MG63 (cell line): ENCODE measurements around the gene LCN15. TPM values are rescaled to one million over a fixed set of nuclear protein-coding genes. Genes with fewer than 3 reads are reported as not detected.
A peak's percentile ranks its signal among the peaks of the same experiment; 100 is the strongest.

Experiments
- DNase-seq: peaks from one replicate; pipeline ENCODE4 v3.0.0-alpha.2; 2020
- H3K27me3 ChIP-seq: fragments of 250-450 bp; sonication (Bioruptor Pico); 2 replicates; pipeline ENCODE4 v1.5.1; 2020; ENCODE audit warnings: mild to moderate bottlenecking, moderate library complexity
- H3K36me3 ChIP-seq: fragments of 250-450 bp; sonication (Bioruptor Pico); 2 replicates; pipeline ENCODE4 v1.5.1; 2020; ENCODE audit warnings: mild to moderate bottlenecking, moderate library complexity
- H3K4me3 ChIP-seq: fragments of 250-450 bp; sonication (Bioruptor Pico); 2 replicates; pipeline ENCODE4 v1.5.1; 2020; ENCODE audit warnings: mild to moderate bottlenecking, moderate library complexity
- H3K9me3 ChIP-seq: fragments of 250-450 bp; sonication (Bioruptor Pico); 2 replicates; pipeline ENCODE4 v1.5.1; 2020; ENCODE audit warnings: mild to moderate bottlenecking, moderate library complexity
- total RNA-seq: library from RNA; depleted of rRNA; stranded (reverse); fragments of >200 nt; shearing (Covaris generic); gene quantifications from 2 replicates; pipeline ENCODE4 v1.2.3, GENCODE V29; 2014; ENCODE audit warnings: low replicate concordance

Gene LCN15
- total RNA-seq, 1 experiment from 2014 or later, result not detected

DNA sequence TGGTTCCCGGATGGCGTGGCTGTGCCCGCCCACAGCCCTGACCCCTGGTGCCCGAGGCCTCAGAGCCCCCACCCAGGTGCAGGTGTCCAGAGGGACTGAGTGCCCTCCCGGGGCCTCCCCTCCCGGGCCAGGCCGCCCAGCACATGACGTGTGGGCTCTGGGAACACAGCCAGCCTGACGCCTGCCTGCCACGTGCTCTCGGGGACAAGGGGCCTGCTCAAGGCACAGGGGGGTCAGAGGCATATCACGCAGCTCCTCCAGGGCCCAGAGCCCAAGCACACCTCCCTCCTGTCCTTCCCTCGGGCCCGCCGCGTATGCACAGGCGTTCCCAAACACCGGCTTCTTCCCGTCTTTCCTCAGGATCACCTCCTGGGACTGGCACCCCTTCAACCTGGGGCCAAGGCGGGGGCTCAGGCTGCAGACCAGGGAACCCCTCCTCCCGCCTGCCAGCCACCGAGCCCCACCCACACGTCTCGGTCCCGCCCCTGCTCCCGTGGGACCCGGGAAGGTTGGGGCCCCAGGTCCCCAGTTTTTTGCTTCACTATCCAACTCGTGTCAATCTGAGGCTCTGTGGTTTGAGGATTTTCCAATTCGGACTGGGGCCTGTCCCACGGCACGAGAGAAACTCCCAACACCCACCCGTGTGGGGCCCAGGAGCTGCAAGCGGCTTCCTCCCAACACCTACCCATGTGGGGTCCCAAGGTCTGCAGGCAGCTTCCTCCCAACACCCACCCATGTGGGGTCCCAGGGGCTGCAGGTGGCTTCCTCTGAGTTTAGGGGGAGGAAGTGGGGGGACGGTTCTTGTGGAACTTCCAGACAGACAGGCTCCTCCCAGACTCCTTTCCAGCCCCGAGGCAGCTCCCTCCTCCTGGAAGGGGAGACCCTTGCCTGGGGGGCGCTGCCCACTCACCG, 23.1 kb downstream of the LCN15 start:
- H3K4me3 ChIP-seq, result no peak overlapping the region
- no peaks in the 10 kb centered on the region for H3K27me3 ChIP-seq
- no peak for DNase-seq
- H3K36me3 ChIP-seq, result no peaks in the 10 kb centered on the region
- H3K9me3 ChIP-seq, result no peaks in the 10 kb centered on the region

DNA sequence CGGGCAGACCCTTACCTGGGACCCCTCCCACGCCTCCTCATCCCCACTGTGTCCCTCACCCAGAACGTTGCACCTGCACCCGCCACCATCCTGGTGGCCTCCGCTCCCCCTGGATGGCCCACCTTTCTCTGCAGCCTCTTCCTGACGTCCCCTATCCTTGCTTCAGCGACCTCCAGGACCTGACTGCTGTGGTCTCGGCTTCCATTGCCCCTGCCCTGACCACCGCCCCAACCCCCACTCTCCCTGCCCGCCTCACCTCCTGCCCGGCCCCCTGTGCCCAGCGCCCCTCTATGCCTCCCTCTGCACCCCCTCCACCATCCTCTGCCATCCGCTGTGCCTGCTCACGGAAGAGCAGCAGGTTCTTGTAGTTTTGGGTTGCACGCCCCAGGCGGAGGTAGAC, 23.8 kb downstream of the LCN15 start:
- H3K9me3 ChIP-seq, result no peaks in the 10 kb centered on the region
- H3K4me3 ChIP-seq, result no peak overlapping the region
- H3K36me3 ChIP-seq, result no peaks in the 10 kb centered on the region
- H3K27me3 ChIP-seq, result no peaks in the 10 kb centered on the region
- no peak for DNase-seq

DNA sequence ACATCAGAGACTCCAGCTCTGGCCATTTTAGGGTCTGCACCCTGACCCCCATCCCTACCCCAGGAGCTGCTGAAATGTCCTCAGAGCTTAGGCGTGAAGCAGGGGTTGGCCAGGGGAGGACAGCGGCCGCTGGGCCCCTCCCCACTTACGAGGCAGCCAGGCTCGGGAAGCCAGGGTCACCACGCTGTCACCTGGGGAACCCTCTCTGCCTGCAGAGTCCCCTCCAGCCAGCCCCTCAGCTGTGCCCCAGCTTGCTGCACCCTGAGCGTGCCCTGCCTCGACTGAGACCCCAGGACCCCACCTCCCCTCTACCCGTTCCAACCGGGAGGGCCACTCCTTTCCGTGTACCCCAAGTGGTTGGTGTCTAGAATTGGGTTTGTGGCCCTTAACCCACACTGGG, 24.2 kb downstream of the LCN15 start:
- DNase-seq, result no peak

GRCh38 chr9:136739509-136739908, 24.8 kb downstream of the LCN15 start:
- DNase-seq, result no peak
- no peaks in the 10 kb centered on the region for H3K36me3 ChIP-seq
- H3K27me3 ChIP-seq, result no peaks in the 10 kb centered on the region
- H3K4me3 ChIP-seq, result no peak overlapping the region
- no peaks in the 10 kb centered on the region for H3K9me3 ChIP-seq

More for the DNA sequence above, 24.2 kb downstream of the LCN15 start:
- Histone ChIP-seq H3K4me3 (no peak overlapping the region), H3K9me3 (no peaks in the 10 kb centered on the region), H3K27me3 (no peaks in the 10 kb centered on the region), H3K36me3 (no peaks in the 10 kb centered on the region)

DNA sequence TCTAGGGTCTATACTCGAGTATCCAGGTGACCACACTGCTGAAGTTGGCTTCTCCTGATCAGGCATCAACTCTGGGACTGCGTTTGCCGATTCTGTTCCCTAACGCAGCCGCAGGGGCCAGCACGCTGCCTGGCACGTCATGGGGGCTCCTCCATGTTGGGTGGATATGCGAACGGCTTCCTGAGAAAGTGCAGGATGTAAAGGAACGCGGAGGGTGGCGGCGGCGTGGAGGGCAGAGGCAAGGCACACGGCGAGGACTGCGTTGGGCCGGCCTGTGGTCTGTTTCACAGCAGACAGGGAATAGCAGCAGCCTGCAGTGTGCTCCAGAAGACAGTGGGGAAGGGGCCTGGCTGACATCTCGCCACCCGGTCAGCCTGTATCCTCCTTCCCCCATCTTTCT, 25.4 kb downstream of the LCN15 start:
- Histone ChIP-seq H3K9me3 (no peaks in the 10 kb centered on the region), H3K36me3 (no peaks in the 10 kb centered on the region), H3K27me3 (no peaks in the 10 kb centered on the region), H3K4me3 (no peak overlapping the region)
- DNase-seq, result no peak

GRCh38 chr9:136735812-136736480, 28.4 kb downstream of the LCN15 start:
- no peaks in the 10 kb centered on the region for H3K9me3 ChIP-seq
- DNase-seq, result no peak
- H3K27me3 ChIP-seq, result no peaks in the 10 kb centered on the region
- no peaks in the 10 kb centered on the region for H3K36me3 ChIP-seq
- no peak overlapping the region for H3K4me3 ChIP-seq

DNA sequence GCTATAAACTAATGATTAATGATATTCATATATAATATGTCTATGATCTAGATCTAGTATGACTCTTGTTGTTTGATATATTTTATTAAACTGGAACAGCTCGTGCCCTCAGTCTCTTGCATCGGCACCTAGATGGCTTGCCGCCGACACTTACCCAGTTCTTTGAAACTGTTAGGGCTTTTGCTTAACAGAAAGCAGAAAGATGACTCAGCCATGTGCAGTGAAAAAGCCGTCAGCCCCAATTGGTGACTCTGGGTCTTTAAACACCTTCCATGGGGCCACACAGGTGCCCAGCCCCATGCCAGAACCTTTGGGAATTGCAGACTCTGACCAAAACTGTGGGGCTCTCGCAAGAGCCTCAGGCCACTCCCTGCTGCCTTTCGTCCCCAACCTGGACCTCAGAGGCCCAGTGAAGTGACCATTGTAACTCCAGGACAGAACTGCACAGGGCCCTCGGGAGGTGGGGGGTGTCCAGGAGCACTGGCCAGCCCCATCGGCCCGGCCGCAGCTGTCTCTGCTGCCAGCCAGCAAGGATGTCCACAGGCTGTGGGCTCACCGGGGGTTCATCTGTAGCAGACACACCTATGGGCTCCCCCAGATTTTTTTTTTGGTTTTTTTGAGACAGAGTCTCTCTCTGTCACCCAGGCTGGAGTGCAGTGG, 29.4 kb downstream of the LCN15 start:
- no peak for DNase-seq
- Histone ChIP-seq H3K4me3 (no peak overlapping the region), H3K9me3 (no peaks in the 10 kb centered on the region), H3K36me3 (0 out of 2 replicates have a peak, but pooled peaks cover under 1% of the 10 kb centered on the region), H3K27me3 (no peaks in the 10 kb centered on the region)

DNA sequence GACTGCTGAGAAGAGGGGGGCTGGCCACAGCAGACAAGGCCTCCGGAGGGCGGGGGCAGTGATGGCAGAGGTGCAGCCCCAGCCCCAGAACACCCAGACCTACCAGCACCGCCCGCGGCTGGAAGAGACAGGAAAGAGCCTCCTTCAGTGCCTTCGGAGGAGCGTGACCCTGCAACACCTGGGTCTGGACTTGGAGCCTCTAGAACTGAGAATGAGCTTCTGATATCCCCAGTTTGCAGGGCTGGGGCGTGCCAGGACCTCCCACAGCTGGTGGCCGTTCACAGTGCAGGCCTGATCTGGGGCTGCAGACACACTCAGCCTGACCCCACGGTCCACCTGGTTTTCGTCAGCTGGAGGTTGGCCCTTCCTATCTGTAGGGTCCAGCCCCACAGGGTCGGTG, 30.7 kb downstream of the LCN15 start:
- no peak overlapping the region for H3K4me3 ChIP-seq
- no peak for DNase-seq

GRCh38 chr9:136732444-136733178, 31.7 kb downstream of the LCN15 start:
- Histone ChIP-seq H3K36me3 (peaks cover 3% of the 10 kb centered on the region), H3K4me3 (no peak overlapping the region), H3K27me3 (no peaks in the 10 kb centered on the region), H3K9me3 (no peaks in the 10 kb centered on the region)
- DNase-seq, result no peak

More for the DNA sequence above, 30.7 kb downstream of the LCN15 start:
- Histone ChIP-seq H3K36me3 (0 out of 2 replicates have a peak, but pooled peaks cover 2% of the 10 kb centered on the region), H3K9me3 (no peaks in the 10 kb centered on the region), H3K27me3 (no peaks in the 10 kb centered on the region)

- Histone ChIP-seq H3K4me3 (no peak overlapping the region; the same call in 1 of the 2 replicates), H3K9me3 (no peaks in the 10 kb centered on the region), H3K36me3 (peaks cover 30% of the 10 kb centered on the region), H3K27me3 (no peaks in the 10 kb centered on the region)
- no peak for DNase-seq
Measured at GRCh38 chr9:136729926-136730325, 34.4 kb downstream of the LCN15 start.

GRCh38 chr9:136729144-136729543, 35.2 kb downstream of the LCN15 start:
- Histone ChIP-seq H3K36me3 (peaks cover 37% of the 10 kb centered on the region), H3K9me3 (no peaks in the 10 kb centered on the region), H3K4me3 (peak overlapping the region; percentile 98), H3K27me3 (no peaks in the 10 kb centered on the region)
- peak; percentile 68 for DNase-seq

- H3K9me3 ChIP-seq, result no peaks in the 10 kb centered on the region
- peaks cover 42% of the 10 kb centered on the region for H3K36me3 ChIP-seq
- DNase-seq, result peak; percentile 38
- peak overlapping the region; percentile 98 for H3K4me3 ChIP-seq
- no peaks in the 10 kb centered on the region for H3K27me3 ChIP-seq
Measured at GRCh38 chr9:136728548-136729123, 35.7 kb downstream of the LCN15 start.

DNA sequence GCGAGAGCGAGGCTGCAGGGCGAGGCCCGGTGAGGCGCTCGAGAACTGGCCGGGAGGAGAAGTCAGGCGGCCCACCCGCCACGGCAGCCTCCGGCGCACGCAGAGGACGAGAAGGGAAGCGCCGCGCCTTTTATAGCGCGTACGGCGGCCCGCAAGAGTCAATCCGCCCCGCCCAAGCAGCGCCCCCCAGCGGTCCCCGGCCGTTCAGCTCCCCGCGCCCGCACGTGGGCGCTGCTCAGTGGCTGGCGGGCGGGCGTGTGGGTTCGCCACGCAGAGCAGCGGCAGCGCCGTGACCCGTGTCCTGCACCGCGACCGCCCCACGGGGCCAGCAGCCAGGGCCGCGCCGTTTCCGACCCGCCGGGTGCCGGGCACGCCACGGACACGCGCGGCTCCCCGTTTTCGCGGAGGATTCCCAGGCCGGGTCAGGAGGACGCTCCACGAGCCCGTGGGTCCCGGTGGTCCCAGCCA, 36.2 kb downstream of the LCN15 start:
- H3K36me3 ChIP-seq, result peaks cover 48% of the 10 kb centered on the region
- DNase-seq, result peak; percentile 88
- H3K9me3 ChIP-seq, result no peaks in the 10 kb centered on the region
- no peaks in the 10 kb centered on the region for H3K27me3 ChIP-seq
- peak overlapping the region; percentile 98 for H3K4me3 ChIP-seq

DNA sequence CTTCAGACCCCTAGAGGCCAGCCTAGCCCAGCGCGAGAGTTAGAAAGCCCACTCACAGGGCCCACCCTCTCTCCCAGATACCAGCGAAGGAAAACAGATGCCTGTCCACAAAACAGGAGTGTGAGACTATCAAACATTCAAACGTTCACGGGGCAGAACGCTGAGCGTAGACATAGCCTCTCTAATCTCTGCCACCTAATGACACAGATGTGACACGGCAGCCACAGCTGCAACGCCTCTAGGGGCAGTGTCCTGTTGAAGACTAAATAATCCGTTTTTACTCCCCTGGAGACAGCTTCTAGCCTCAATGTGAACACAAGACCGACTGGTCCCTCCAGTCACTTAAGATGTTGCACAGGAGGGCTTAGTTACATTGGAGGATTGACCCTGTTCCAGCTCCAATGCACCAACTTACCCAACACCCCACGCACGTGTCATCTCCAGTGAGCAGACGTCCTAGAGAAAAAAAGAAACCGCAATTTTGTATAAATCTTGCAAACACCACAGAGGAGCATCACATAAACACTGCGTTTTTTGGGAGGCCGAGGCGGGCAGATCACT, 37.6 kb downstream of the LCN15 start:
- Histone ChIP-seq H3K4me3 (peak overlapping the region; percentile 98), H3K27me3 (no peaks in the 10 kb centered on the region), H3K9me3 (no peaks in the 10 kb centered on the region), H3K36me3 (peaks cover 58% of the 10 kb centered on the region)
- DNase-seq, result no peak

- H3K27me3 ChIP-seq, result no peaks in the 10 kb centered on the region
- H3K9me3 ChIP-seq, result no peaks in the 10 kb centered on the region
- peaks cover 58% of the 10 kb centered on the region for H3K36me3 ChIP-seq
- DNase-seq, result no peak
- H3K4me3 ChIP-seq, result peak overlapping the region; percentile 98
Measured at GRCh38 chr9:136726118-136726517, 38.2 kb downstream of the LCN15 start.

GRCh38 chr9:136725612-136726011, 38.7 kb downstream of the LCN15 start:
- H3K4me3 ChIP-seq, result peak overlapping the region; percentile 98
- H3K27me3 ChIP-seq, result no peaks in the 10 kb centered on the region
- peaks cover 58% of the 10 kb centered on the region for H3K36me3 ChIP-seq
- no peak for DNase-seq
- no peaks in the 10 kb centered on the region for H3K9me3 ChIP-seq
